GM23338 (cell line): ENCODE measurements around the gene USP46. TPM values are rescaled to one million over a fixed set of nuclear protein-coding genes. Genes with fewer than 3 reads are reported as not detected.

Experiments used
- ATAC-seq: fragments of 200-7000 bp; cut with Tn5 transposase; 3 replicates; pipeline ENCODE4 v1.9.1; 2020
- DNase-seq: peaks from one replicate; pipeline ENCODE4 v3.0.0-alpha.2; 2015; ENCODE audit warnings: low spot score
- H2AFZ ChIP-seq: fragments of 200-600 bp; sonication (generic); 2 replicates; pipeline ENCODE4 v1.8.0; 2016; ENCODE audit warnings: antibody characterized with exemption, mild to moderate bottlenecking, moderate library complexity
- H3F3A ChIP-seq: fragments of 200-600 bp; sonication (generic); replicated peaks from 2 replicates; pipeline ENCODE4 v1.8.0; 2017; ENCODE audit warnings: antibody characterized with exemption, mixed run types, low read depth
- H3K27ac ChIP-seq: fragments of 200-600 bp; sonication (generic); 2 replicates; pipeline ENCODE4 v1.6.1; 2016; ENCODE audit warnings: low read depth
- H3K27me3 ChIP-seq: fragments of 200-600 bp; sonication (generic); 2 replicates; pipeline ENCODE4 v1.8.0; 2016; ENCODE audit warnings: mild to moderate bottlenecking, mixed run types, moderate library complexity; ENCODE audit not compliant: insufficient read depth
- H3K36me3 ChIP-seq: fragments of 200-600 bp; sonication (generic); 2 replicates; pipeline ENCODE4 v1.8.0; 2016; ENCODE audit warnings: mild to moderate bottlenecking; ENCODE audit not compliant: insufficient read depth
- H3K4me1 ChIP-seq: fragments of 200-600 bp; sonication (generic); 2 replicates; pipeline ENCODE4 v1.8.0; 2016; ENCODE audit warnings: mild to moderate bottlenecking, moderate library complexity; ENCODE audit not compliant: insufficient read depth
- H3K4me2 ChIP-seq: fragments of 200-600 bp; sonication (generic); 2 replicates; pipeline ENCODE4 v1.7.1; 2017; ENCODE audit warnings: mixed run types
- H3K4me3 ChIP-seq: fragments of 200-600 bp; sonication (generic); 2 replicates; pipeline ENCODE4 v1.6.1; 2016; ENCODE audit warnings: mixed run types
- H3K79me2 ChIP-seq: fragments of 200-600 bp; sonication (generic); replicated peaks from 2 replicates; pipeline ENCODE4 v1.8.0; 2017; ENCODE audit warnings: mild to moderate bottlenecking; ENCODE audit not compliant: insufficient read depth
- H3K9me2 ChIP-seq: fragments of 200-600 bp; sonication (generic); 2 replicates; pipeline ENCODE4 v1.8.0; 2017; ENCODE audit not compliant: insufficient read depth
- H4K20me1 ChIP-seq: fragments of 200-600 bp; sonication (generic); replicated peaks from 2 replicates; pipeline ENCODE4 v1.8.0; 2017; ENCODE audit warnings: mild to moderate bottlenecking; ENCODE audit not compliant: insufficient read depth
- H3K27ac Mint-ChIP-seq: 2 replicates; pipeline ENCODE4 v1.8.0; 2020; ENCODE audit warnings: inconsistent platforms, mild to moderate bottlenecking, moderate library complexity, mixed read lengths
- H3K27me3 Mint-ChIP-seq: 3 replicates; pipeline ENCODE4 v1.8.0; 2022; ENCODE audit warnings: low read depth, mild to moderate bottlenecking, moderate library complexity, mixed read lengths, inconsistent platforms; ENCODE audit not compliant: insufficient read depth, poor library complexity
- H3K36me3 Mint-ChIP-seq: 3 replicates; pipeline ENCODE4 v1.8.0; 2021; ENCODE audit warnings: low read depth, mild to moderate bottlenecking, inconsistent platforms, moderate library complexity, mixed read lengths
- H3K4me1 Mint-ChIP-seq: 3 replicates; pipeline ENCODE4 v1.8.0; 2020; ENCODE audit warnings: mild to moderate bottlenecking, inconsistent platforms, mixed read lengths
- H3K4me3 Mint-ChIP-seq: 3 replicates; pipeline ENCODE4 v1.8.0; 2021; ENCODE audit warnings: moderate library complexity, mild to moderate bottlenecking, inconsistent platforms, mixed read lengths
- H3K9me3 Mint-ChIP-seq: 3 replicates; pipeline ENCODE4 v1.8.0; 2020; ENCODE audit warnings: moderate library complexity, mild to moderate bottlenecking, inconsistent platforms, mixed read lengths
- ETS1 ChIP-seq: IDR thresholded peaks from 2 replicates; pipeline ENCODE4 v1.6.1; 2016; ENCODE audit warnings: antibody characterized with exemption
- JUNB ChIP-seq: IDR thresholded peaks from one replicate; pipeline ENCODE4 v1.6.1; 2016; ENCODE audit warnings: antibody characterized with exemption; ENCODE audit not compliant: unreplicated experiment
- NANOG ChIP-seq: IDR thresholded peaks from 2 replicates; pipeline ENCODE4 v1.6.1; 2016; ENCODE audit warnings: antibody characterized with exemption, borderline replicate concordance
- POLR2AphosphoS5 ChIP-seq: IDR thresholded peaks from 2 replicates; pipeline ENCODE4 v1.6.1; 2016; ENCODE audit warnings: antibody characterized with exemption, low read depth
- STAT1 ChIP-seq: IDR thresholded peaks from one replicate; pipeline ENCODE4 v1.6.1; 2016; ENCODE audit warnings: antibody characterized with exemption; ENCODE audit not compliant: unreplicated experiment
- ZNF114 ChIP-seq: fragments of 250-450 bp; sonication (Bioruptor Pico); IDR thresholded peaks from 2 replicates; pipeline ENCODE4 v1.5.0; 2020; ENCODE audit warnings: mild to moderate bottlenecking, moderate library complexity
- ZNF462 ChIP-seq: fragments of 250-450 bp; sonication (Bioruptor Pico); IDR thresholded peaks from 2 replicates; pipeline ENCODE4 v1.5.0; 2020; ENCODE audit warnings: mild to moderate bottlenecking, moderate library complexity
- polyA plus RNA-seq: library from polyadenylated mRNA; unstranded; fragments of >200 nt; fragmentation: Nextera tagmentation; extraction: Ambion mirVana; gene quantifications from 2 replicates; pipeline ENCODE4 v1.2.1, GENCODE V29; 2016
- total RNA-seq: library from RNA; depleted of rRNA; stranded (reverse); fragments of >200 nt; shearing (Covaris generic); gene quantifications from 2 replicates; pipeline ENCODE4 v1.2.3, GENCODE V29; 2014
- TF ChIP-seq, protein P1 (sequence below), 2 experiments: fragments of 200-600 bp in 1 of 2; sonication (generic) in 1 of 2; conservative IDR thresholded peaks; 2 replicates each; pipeline versions ENCODE4 v1.5.1 to v1.6.1; 2016 to 2017; ENCODE audit warnings: antibody characterized with exemption in 2 of 2, low read depth in 2 of 2, mild to moderate bottlenecking in 2 of 2, moderate library complexity in 1 of 2
- TF ChIP-seq, protein P2 (sequence below): IDR thresholded peaks from one replicate; pipeline ENCODE4 v1.6.1; 2018; ENCODE audit warnings: antibody characterized with exemption; ENCODE audit not compliant: unreplicated experiment

USP46 gene
- total and polyA plus RNA-seq, 2 experiments from 2014 or later = 40.5 to 59.4 TPM

DNA sequence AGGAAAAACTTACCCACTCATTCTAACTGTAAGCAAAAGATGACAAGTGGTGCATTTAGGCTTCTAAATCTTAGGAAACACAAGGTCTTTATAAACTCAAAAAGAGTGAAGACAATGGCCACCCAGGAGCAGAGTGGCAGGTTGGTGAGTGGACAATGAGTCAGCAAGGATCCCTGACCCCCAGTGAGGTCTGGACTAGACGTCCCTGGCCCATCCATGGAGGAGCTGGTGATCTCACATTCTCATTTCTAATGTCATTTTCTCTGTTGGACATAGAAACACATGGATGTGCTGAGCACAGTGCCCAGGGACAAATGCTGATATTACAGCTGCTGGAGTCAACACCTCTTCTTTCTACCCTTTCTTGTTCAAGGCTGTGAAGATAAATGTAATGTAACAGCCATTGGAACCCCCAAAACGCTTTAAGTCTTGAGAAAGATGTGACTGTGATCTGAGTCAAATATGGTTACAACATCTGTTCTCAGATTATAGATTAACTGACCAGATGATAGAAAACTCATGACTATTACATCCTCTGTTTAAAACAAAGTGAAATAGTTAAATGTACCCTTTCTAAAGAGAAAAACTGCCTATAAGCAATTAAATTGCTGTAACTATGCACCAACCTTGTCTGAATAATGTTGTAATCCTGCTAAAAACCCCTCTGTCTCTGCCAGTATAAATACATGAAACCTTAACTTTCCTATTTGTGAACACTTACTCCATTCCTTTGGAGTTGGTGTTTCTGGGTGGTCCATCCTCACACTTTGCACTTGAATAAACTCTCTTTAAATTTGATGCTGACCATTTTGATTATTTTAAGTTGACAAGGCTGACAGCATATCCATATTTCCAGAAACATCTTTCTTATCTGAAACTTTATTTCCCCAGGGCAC lies 92.7 kb downstream of the USP46 start (continued):
- TF ChIP-seq ZNF114 (CRISPR knock-in tag) (no peak), JUNB (no peak)

DNA sequence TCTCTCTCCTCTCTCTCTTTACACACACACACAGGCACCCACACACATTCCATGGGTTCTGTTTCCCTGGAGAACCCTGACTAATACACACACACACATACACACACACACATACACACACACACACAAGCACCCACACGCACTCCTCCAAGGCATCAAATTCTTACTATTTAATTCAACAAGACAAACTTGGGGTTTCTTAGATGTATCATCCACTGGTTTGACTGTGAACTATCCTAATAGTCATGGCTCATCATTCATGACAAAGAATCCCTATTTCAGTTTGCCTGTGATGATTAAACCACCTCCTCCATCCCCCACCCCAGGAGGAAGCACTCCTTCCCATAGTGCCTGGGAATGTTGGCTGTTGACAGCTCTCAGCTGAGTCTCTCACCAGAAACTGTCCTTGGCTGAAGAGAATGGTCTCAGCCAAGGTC lies 98.2 kb downstream of the USP46 start:
- Mint-ChIP-seq H3K27ac (no peak overlapping the region), H3K4me1 (no peaks in the 10 kb centered on the region), H3K27me3 (no peaks in the 10 kb centered on the region), H3K4me3 (no peak overlapping the region), H3K36me3 (no peaks in the 10 kb centered on the region), H3K9me3 (no peaks in the 10 kb centered on the region; the same call in 2 of the 3 replicates)
- H3K4me1 ChIP-seq = no peaks in the 10 kb centered on the region
- no peaks in the 10 kb centered on the region for H3K36me3 ChIP-seq
- TF ChIP-seq JUNB (no peak), STAT1 (no peak), ZNF462 (no peak), ETS1 (no peak), NANOG (no peak), POLR2AphosphoS5 (no peak)
- TF ChIP-seq, protein P1, sequence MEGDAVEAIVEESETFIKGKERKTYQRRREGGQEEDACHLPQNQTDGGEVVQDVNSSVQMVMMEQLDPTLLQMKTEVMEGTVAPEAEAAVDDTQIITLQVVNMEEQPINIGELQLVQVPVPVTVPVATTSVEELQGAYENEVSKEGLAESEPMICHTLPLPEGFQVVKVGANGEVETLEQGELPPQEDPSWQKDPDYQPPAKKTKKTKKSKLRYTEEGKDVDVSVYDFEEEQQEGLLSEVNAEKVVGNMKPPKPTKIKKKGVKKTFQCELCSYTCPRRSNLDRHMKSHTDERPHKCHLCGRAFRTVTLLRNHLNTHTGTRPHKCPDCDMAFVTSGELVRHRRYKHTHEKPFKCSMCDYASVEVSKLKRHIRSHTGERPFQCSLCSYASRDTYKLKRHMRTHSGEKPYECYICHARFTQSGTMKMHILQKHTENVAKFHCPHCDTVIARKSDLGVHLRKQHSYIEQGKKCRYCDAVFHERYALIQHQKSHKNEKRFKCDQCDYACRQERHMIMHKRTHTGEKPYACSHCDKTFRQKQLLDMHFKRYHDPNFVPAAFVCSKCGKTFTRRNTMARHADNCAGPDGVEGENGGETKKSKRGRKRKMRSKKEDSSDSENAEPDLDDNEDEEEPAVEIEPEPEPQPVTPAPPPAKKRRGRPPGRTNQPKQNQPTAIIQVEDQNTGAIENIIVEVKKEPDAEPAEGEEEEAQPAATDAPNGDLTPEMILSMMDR (conservative IDR thresholded peaks at IDR 0.05; ENCODE audit: low read depth in 2 of 2) = no peak
- TF ChIP-seq, protein P2, sequence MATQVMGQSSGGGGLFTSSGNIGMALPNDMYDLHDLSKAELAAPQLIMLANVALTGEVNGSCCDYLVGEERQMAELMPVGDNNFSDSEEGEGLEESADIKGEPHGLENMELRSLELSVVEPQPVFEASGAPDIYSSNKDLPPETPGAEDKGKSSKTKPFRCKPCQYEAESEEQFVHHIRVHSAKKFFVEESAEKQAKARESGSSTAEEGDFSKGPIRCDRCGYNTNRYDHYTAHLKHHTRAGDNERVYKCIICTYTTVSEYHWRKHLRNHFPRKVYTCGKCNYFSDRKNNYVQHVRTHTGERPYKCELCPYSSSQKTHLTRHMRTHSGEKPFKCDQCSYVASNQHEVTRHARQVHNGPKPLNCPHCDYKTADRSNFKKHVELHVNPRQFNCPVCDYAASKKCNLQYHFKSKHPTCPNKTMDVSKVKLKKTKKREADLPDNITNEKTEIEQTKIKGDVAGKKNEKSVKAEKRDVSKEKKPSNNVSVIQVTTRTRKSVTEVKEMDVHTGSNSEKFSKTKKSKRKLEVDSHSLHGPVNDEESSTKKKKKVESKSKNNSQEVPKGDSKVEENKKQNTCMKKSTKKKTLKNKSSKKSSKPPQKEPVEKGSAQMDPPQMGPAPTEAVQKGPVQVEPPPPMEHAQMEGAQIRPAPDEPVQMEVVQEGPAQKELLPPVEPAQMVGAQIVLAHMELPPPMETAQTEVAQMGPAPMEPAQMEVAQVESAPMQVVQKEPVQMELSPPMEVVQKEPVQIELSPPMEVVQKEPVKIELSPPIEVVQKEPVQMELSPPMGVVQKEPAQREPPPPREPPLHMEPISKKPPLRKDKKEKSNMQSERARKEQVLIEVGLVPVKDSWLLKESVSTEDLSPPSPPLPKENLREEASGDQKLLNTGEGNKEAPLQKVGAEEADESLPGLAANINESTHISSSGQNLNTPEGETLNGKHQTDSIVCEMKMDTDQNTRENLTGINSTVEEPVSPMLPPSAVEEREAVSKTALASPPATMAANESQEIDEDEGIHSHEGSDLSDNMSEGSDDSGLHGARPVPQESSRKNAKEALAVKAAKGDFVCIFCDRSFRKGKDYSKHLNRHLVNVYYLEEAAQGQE = no peak
- no peak overlapping the region for H3K4me3 ChIP-seq
- H3K9me2 ChIP-seq = peaks cover 23% of the 10 kb centered on the region
- DNase-seq = no peak
- no peaks in the 10 kb centered on the region for H3F3A ChIP-seq
- ATAC-seq = no peak
- no peak overlapping the region for H2AFZ ChIP-seq
- H3K79me2 ChIP-seq = no peaks in the 10 kb centered on the region
- no peaks in the 10 kb centered on the region for H3K27me3 ChIP-seq
- no peaks in the 10 kb centered on the region for H4K20me1 ChIP-seq
- H3K27ac ChIP-seq = no peak overlapping the region
- H3K4me2 ChIP-seq = no peak overlapping the region
